T-helper 2 cell treated with Interferon-gamma antibody and Interleukin-4, amounts not matched to agents 100 ng/mL and 5 ng/mL, for 36 hours (primary cell): ENCODE measurements around the gene DACT3. TPM values are rescaled to one million over a fixed set of nuclear protein-coding genes. Genes with fewer than 3 reads are reported as not detected.

Source experiments
- intact Hi-C: fragments of 100-400 bp; cut with micrococcal nuclease; formaldehyde crosslinking; loops from one replicate; pipeline ENCODE4 v1.15.1; 2023
- total RNA-seq: library from RNA; stranded (reverse); gene quantifications from 2 replicates; pipeline ENCODE4 v1.2.3, GENCODE V29; 2022

DACT3 gene
- total RNA-seq, 1 donor from 2014 or later: 0.55 TPM

DNA sequence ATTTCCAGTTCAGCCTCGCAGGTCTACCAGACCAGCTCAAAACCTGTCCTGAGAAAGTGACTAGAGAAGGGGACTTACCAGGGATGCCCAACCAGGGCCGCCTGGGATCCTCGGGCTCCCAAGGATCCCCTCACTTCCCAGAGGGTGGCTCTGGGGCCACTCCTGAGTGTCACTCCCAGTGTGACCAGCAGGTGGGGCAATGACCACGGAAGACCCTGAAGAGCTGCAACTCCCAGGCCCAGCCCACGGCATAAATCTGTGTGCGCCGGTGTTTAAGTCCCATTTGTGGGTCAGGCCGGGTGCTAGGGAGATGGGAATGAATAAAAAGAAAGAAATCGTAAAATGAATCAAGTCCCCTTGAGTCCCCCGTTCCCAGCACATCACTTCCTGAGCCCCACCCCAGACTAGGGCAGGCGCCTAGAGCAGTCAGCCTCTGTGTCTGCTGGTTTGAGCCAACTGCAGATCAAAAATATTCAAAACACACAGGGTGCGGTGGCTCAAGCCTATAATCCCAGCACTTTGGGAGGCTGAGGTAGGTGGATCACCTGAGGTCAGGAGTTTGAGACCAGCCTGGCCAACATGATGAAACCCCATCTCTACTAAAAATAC, 46.8 kb downstream of the DACT3 start:
- intact Hi-C loops: loop anchor here (1.0 to 5.0 kb wide), 2 partner anchors 48 to 103 kb away; partner anchors contain the start of gene PRKD2

DNA sequence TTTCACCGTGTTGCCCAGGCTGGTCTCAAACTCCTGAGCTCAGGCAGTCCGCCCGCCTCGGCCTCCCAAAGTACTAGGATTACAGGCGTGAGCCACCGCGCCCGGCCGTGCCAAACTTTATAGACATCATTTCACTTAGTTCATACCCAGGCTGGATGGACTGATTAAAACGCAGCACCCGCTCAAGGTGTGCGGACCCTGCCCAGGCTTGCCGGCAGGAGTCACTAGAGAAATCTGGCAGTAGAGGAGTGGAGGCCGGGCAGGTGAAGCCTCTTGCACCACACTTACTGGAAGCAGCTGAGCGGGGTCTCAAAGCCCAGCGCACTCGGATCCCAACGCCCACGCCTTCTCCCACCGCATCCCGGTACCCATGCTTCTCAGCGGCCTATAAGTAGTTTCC, 47.5 kb downstream of the DACT3 start:
- intact Hi-C loops: loop anchor here (5.0 kb wide), 1 partner anchor 104 kb away; the partner anchor contains the start of gene PRKD2

DNA sequence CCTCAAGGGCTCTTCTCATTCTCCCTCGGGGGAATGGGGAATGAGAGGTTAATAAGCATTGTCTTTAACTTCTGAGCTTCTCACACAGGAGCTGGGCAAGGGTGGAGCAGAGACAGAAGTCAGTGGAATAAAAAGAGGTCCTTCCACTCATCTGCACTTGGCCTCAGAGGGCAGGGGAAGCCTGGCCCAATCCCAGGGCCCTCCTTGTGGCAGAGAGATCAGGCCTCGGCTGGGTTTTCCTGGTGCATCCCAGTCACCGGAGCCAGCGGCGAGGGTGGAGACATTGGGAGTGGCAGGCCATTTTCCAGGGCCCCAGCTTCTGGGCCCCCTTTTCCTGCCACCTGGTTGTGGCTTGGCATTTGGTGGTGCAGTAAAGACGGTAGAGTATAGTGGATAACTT, 49.2 kb downstream of the DACT3 start:
- intact Hi-C loops: loop anchor here (1.0 to 5.0 kb wide), 2 partner anchors 11 to 106 kb away; partner anchors contain the start of gene PRKD2

DNA sequence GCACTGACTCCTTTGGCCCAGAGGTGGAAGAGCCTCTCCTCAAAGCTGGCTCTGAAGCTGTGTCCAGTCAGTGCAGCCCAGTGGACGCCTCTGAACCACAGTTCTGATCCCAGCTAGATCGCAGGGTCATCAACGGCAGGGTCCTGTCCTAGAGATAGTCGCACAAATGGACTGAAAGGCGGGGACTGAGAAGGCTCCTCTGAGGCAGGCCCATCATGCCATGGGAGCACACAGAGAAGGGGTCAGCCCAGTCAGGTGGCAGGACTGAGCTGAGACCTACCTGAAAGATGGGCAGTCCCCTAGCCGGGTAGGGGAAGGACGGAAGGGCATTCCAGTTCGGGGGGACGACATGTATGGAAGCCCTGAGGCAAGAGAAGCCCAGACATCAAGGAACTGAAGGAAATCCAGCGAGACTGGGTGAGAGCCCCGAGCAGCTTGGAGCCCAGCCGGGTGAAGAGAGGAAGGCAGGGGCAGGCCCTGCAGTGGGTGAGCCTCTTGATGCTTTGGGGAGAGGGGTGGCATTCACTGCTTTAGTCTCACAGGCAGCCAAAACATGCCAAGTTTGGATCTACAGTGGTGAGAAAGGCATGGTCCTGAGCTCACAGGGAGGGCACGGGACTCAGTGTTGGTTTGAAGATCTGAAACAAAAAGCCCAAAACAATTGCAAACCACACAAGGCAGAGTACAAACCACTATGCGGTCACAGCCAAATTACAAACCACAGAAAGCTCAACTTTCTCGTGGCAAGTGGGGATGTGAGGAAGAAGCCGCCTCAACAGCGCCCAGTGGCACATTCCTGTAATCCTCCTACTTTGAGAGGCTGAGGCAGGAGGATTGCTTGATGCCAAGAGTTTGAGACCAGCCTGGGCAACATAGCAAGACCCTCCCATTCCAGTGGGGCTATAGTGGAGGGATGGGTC, 49.9 kb downstream of the DACT3 start:
- intact Hi-C loops: loop anchor here (1.0 to 5.0 kb wide), 2 partner anchors 11 to 106 kb away; partner anchors contain the start of gene PRKD2

DNA sequence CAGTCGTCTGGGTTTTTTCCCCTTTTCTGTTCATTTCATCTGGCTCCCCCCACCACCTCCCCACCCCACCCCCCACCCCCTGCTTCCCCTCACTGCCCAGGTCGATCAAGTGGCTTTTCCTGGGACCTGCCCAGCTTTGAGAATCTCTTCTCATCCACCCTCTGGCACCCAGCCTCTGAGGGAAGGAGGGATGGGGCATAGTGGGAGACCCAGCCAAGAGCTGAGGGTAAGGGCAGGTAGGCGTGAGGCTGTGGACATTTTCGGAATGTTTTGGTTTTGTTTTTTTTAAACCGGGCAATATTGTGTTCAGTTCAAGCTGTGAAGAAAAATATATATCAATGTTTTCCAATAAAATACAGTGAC, 50.6 kb downstream of the DACT3 start:
- intact Hi-C loops: loop anchor here (5.0 kb wide), 1 partner anchor 107 kb away; the partner anchor contains the start of gene PRKD2

DNA sequence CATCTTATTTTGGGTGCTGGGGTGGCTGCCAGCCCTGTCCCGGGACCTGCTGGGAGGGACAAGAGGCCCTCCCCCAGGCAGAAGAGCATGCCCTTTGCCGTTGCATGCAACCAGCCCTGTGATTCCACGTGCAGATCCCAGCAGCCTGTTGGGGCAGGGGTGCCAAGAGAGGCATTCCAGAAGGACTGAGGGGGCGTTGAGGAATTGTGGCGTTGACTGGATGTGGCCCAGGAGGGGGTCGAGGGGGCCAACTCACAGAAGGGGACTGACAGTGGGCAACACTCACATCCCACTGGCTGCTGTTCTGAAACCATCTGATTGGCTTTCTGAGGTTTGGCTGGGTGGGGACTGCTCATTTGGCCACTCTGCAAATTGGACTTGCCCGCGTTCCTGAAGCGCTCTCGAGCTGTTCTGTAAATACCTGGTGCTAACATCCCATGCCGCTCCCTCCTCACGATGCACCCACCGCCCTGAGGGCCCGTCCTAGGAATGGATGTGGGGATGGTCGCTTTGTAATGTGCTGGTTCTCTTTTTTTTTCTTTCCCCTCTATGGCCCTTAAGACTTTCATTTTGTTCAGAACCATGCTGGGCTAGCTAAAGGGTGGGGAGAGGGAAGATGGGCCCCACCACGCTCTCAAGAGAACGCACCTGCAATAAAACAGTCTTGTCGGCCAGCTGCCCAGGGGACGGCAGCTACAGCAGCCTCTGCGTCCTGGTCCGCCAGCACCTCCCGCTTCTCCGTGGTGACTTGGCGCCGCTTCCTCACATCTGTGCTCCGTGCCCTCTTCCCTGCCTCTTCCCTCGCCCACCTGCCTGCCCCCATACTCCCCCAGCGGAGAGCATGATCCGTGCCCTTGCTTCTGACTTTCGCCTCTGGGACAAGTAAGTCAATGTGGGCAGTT, 51.2 kb downstream of the DACT3 start:
- intact Hi-C loops: loop anchor here (5.0 kb wide), 1 partner anchor 108 kb away; the partner anchor contains the start of gene PRKD2

DNA sequence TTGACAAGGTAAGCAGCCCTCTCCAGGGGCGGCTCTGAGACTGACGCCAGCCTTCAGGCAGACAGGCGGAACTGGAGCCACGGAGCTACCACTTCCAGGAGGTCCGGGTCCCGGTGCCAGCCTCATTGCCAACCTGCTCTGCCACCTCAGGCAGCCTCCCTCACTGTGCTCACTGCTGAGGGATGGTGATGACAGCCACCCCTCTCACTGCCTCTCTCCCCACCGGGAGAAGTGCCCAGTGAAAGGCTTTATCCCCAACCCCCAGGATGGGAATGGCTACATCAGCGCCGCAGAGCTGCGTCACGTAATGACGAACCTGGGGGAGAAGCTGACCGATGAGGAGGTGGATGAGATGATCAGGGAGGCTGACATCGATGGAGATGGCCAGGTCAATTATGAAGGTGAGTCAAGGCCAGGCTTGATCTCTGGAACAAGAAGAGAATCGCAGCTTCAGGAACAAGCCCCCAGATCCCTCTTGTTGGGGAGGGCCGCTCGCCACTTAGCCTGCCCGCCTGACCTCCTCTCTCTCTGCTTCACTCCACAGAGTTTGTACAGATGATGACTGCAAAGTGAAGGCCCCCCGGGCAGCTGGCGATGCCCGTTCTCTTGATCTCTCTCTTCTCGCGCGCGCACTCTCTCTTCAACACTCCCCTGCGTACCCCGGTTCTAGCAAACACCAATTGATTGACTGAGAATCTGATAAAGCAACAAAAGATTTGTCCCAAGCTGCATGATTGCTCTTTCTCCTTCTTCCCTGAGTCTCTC, 52.2 kb downstream of the DACT3 start:
- intact Hi-C loops: no loop called here

DNA sequence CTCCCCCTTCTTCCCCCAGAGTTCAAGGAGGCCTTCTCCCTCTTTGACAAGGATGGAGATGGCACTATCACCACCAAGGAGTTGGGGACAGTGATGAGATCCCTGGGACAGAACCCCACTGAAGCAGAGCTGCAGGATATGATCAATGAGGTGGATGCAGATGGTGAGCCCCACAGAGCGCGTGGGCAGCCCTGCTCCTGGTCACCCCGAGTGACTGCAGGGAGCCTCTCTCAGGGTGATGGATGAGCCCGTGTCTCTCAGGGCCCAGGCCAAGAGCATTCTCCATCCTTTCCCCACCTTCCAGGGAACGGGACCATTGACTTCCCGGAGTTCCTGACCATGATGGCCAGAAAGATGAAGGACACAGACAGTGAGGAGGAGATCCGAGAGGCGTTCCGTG, 52.8 kb downstream of the DACT3 start:
- intact Hi-C loops: no loop called here

DNA sequence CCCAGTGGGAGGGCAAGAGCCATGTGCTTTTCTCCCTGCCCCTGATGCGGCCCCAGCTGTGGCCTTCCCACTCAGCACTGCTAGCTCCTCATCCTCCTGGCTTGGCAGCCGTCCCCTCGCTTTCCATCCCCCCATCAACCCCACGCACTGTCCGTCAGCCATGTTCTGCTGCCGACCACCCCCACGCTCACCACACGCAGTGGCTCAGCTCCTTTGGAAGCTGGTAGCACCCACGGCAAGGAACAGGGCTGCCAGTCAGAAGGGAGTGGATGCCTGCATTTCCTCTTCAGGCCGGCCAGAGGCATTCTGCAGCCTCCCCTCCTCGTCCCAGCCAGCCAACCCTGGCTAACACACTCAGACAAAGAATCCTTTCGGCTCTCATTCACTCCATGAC, 53.5 kb downstream of the DACT3 start:
- intact Hi-C loops: no loop called here

DNA sequence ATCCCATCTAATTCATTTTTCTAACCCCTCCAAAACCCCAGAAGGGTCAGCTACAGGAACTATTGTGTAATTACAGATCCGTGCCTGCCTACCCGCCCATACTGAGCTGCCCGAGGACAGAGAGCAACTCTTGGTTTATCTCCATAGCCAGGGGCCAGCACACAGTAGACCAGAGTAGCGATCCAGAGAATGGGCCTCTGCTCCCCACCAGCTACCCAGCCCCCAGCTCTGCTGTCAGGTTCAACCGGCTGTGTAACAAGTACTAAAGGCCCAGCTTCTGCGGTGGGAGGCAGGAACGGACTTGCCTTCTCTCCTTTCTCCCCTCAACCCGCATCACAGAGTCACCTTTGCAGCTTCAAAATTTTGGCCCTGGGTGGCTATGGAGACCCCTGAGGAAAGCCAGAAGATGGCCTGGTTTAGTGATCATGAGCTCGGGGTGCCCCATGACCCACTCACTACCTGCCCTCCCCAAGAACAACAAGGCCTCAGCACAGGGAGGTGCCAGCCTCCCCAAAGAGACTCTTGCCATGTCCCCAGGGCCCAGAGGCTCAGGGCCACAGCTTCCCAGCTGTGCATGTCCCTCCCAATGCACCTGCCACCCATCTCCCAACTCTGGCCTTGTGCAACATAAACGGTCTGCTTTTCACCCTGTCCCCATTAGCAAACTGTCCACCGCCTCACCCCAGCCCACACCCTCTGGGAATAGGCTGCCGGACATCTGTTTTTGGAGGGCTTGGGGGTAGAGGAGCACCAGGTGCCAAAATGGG, 54.1 kb downstream of the DACT3 start:
- intact Hi-C loops: no loop called here

DNA sequence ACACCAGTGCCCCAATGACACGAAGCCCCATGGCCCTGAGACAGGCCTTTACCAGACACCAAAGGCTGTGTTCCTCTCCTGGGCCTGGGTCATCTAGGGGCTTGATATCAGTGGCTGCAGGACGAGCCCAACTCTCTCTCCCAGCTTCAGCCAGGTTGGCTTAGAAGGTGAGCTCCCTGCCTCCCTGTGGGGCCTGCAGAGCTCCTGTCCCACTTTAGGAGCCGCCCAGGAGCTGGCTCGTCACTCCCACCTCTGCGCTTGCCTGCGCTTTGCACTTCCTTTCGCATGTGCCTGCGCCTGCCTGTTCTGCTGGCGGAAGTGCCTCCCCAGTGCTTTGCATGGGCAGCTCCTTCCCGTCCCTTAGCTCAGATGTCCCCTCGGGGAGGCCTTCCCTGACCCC, 55.0 kb downstream of the DACT3 start:
- intact Hi-C loops: no loop called here

DNA sequence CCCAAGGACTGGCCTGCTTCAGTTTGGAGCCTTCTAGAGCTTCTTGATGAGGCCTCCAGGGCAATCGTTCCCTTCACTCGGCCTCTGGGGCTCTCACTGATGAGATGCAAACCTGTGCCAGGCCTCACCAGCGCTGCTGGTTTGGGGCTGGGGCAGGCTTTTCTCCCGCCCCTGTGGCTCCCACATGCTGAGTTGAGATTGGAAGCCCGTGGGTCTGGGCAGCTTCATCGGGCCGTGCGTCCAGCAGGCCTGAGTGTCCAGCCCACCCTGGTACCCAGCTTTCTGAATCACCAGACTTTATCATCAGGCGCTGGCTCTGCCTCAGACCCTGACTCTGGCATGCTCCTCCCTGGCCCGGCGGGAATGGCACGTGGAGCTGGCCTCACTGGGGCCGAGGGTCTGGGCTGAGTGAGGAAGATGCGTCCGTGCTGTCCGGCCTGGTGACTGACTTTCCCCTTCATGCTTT, 55.6 kb downstream of the DACT3 start:
- intact Hi-C loops: no loop called here

DNA sequence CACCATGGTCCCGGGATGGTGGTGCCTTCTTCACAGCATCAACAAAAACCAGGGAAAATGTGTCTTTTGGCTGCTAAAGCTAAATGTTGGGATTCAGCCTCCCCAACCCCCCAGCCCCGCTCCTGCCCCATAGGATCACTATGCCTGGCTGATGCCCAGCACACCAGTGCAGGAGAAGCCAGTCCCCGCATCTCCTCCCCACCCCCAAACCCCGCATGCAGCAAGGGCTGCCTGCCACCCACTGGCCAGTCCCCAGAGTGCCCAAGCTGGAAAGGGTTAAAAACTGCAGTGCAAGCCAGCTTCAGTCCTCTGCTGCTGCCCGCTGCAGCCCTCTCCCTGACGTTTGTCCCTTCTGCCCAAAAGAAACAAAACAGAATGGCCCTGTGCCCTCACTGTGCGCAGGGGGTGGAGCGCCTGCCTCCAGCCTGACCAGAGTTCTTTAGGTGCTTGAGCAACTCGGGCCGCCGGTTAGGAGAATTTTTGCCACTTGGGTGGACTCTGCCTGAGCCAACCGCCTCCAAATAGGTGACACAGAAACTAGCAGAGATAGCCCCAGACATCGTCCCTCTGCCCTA, 56.1 kb downstream of the DACT3 start:
- intact Hi-C loops: loop anchor here (5.0 kb wide), 1 partner anchor 78 kb away; no protein-coding TSS in a partner anchor

DNA sequence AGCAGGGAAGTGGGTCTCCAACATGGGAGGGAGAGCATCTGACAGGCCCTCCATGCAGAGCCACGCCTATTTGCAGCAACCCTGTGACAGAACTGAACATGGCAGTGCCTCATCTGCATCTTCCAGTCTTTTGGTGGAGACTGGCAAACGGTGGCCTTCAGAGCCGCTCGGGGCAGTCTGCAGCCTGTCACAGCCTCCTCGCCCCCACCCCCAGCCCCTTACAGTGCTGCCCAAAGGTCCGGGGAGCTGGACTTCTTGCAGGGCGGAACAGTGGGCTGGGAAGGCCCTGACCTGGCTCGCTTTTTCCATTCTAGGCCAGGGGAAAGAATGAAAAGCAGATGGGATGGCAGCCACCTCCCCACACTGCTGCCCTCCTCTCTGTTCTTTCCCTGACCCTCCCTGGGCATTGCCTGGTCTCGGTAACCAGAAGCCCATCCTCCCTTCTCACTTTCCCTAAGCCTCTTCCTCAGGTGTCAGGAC, 57.2 kb downstream of the DACT3 start:
- intact Hi-C loops: loop anchor here (5.0 kb wide), 1 partner anchor 76 kb away; no protein-coding TSS in a partner anchor

DNA sequence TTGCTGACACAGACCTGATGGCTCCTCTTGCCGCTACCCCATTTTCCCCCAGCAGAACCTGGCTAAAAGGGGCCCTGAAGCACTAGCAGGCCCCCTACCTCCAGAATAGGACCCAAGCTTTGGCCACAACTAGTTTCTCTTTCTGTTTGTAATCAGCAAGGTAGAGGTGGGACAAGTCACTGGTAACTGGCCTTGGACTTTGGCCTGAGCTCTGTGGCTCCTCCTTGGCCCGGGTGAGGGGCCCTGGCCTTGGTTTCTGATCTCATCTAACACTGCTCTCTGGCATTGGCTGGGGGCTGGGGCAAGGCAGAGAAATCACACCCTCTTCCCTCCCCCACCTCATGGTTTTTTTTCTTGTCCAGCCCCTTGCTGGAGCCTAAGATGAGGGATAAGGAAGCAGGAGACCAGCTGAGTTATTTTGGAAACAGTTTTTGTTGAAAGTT, 57.8 kb downstream of the DACT3 start:
- intact Hi-C loops: loop anchor here (5.0 kb wide), 1 partner anchor 76 kb away; no protein-coding TSS in a partner anchor

DNA sequence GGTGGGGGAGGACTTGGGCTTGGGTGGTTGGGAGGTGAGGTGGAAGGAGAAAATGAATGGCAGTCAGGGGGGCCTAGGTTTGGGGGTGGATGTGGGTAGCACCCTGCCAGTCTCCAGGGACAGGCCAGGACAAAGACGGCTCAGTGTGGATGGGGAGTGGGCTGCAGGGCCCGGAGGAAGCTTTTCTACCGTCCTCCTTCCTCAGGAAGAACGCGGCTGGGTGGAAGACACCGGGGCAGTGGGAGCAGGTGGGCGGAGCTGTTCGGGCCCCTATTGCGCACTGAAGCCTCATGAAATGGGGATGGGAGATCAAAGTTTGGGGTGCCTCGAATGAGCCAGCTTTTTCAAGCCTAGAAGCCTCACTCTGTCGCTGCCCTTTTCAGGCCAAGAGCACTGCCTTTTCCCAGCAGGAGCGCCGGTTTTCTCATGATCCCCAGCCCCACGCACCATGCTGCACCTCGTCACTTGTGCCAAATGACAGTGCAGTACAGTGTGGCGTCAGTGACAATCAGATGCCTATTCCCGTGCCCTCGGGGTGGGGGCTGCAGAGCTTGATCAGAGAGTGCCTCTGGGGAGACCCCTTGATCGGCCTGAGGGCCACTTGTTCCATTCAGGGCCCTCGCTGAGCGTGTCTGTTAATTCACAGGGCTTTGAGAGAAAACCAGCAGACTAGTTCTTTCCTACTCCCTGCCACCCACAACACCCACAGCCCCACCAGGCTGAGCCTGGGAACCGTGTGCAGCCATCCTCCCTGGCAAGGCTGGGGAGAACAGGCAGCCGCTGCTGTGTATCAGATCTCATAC, 58.4 kb downstream of the DACT3 start:
- intact Hi-C loops: loop anchor here (5.0 kb wide), 1 partner anchor 75 kb away; no protein-coding TSS in a partner anchor

DNA sequence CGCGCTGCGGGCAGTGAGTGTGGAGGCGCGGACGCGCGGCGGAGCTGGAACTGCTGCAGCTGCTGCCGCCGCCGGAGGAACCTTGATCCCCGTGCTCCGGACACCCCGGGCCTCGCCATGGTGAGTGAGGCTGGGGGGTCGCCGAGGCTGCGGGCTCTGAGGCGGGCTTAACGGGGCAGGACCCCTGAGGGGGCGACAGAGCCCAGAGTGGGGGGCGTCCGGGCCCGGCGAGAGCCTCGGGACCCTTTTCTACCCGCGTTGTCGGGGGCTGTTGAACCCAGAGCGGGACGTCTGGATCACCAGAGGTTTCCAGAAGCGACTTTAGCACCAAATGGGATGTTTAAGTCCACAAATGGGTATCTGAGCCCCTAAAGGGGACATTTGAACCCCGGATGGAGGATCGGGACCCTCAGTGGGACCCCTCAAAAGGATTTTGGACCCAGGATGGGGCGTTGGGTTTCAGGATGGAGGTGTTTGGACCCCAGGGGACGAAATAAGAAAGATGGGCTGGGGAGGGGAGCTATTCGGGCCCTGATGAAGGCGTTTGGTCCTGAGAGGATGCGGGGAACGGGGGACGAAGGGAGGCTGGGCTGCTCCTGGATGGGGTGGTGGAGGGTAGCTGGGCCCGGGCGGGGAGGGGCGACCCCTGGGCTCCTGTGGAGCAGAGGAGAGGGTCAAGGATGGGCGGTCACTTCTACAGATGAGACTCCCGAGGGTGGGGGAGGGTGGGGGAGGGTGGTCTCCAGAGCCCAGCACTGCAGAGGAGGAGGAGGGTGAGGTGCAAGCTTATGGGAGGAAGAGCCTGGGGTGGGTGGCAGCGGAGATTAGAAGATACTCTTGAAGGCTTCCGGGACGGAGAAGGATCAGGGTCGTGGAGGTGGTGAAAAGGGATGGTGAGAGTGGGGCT, 59.4 kb downstream of the DACT3 start, which contains the start of gene CALM3:
CALM3 (plus strand) TSS at position 13 of the 907 bp plus-strand sequence; CDS start at position 118, 105 bp downstream.
- intact Hi-C loops: loop anchor here (5.0 kb wide), 1 partner anchor 74 kb away; no protein-coding TSS in a partner anchor
